HCT116 (cell line): ENCODE data around the gene CTCF. TPM values are rescaled to one million over a fixed set of nuclear protein-coding genes. Genes with fewer than 3 reads are reported as not detected.

Source experiments
- ATAC-seq: fragments of 200-7000 bp; cut with Tn5 transposase; 2 replicates; pipeline ENCODE4 v1.9.1; 2020; ENCODE audit warnings: mild to moderate bottlenecking, moderate library complexity
- BruUV-seq: library from RNA; stranded (reverse); fragments of 400-500 nt; replicated peaks from 2 replicates; lab custom pipeline; 2021; lab: Mats Ljungman, UMichigan
- CTCF ChIA-PET: fragments of 300-600 bp; sonication (Branson Sonifier 250); formaldehyde crosslinking; loops from one replicate; lab custom pipeline; 2021; ENCODE audit warnings: antibody characterized with exemption; lab: Charles Lee
- POLR2A ChIA-PET: fragments of 300-600, 350-600 bp; sonication (Branson Sonifier 250); formaldehyde crosslinking; loops from one replicate; lab custom pipeline; 2021; ENCODE audit warnings: antibody characterized with exemption; lab: Charles Lee
- RAD21 ChIA-PET, 2 experiments: fragments of 300-600 bp; sonication (Branson Sonifier 250); formaldehyde crosslinking; loops; one replicate each; lab custom pipeline; 2023; ENCODE audit warnings: low total read pairs in 2 of 2; ENCODE audit not compliant: uncharacterized antibody in 2 of 2, unreplicated experiment in 2 of 2, low non-redundant PET in 1 of 2; lab: Charles Lee
- DNase-seq: peaks from one replicate; pipeline ENCODE4 v3.0.0-alpha.2; 2010; ENCODE audit warnings: low read depth, low spot score
- H2AFZ ChIP-seq: fragments of 200-600 bp; shearing (Covaris generic), sonication (generic); 2 replicates; pipeline ENCODE4 v1.6.1; 2017; ENCODE audit warnings: low read depth, mixed run types, mixed read lengths, antibody characterized with exemption, low read length; ENCODE audit not compliant: poor library complexity, severe bottlenecking
- H3K27ac ChIP-seq: 2 replicates; pipeline ENCODE4 v1.5.1; 2012; ENCODE audit warnings: low read depth, low read length
- H3K27me3 ChIP-seq: fragments of 200-600 bp; sonication (generic); 2 replicates; pipeline ENCODE4 v1.6.1; 2016; ENCODE audit warnings: mixed run types, low read length, mixed read lengths; ENCODE audit not compliant: insufficient read depth
- H3K36me3 ChIP-seq, 2 experiments: fragments of 200-500 bp in 1 of 2; fragments of 200-600 bp in 1 of 2; sonication (Bioruptor generic) in 1 of 2; sonication (generic) in 1 of 2; 2 replicates each; pipeline versions ENCODE4 v1.5.1 to v1.6.1; 2014 to 2016; ENCODE audit warnings: low read length in 2 of 2, inconsistent platforms in 1 of 2, mixed read lengths in 1 of 2, mixed run types in 1 of 2; ENCODE audit not compliant: insufficient read depth in 2 of 2, control insufficient read depth in 1 of 2
- H3K4me1 ChIP-seq, 2 experiments: fragments of 200-600 bp in 1 of 2; sonication (generic) in 1 of 2; 2 replicates each; pipeline versions ENCODE4 v1.5.1 to v1.6.1; 2012 to 2017; ENCODE audit warnings: low read length in 2 of 2, inconsistent platforms in 1 of 2, mild to moderate bottlenecking in 1 of 2, mixed read lengths in 1 of 2, mixed run types in 1 of 2, moderate library complexity in 1 of 2; ENCODE audit not compliant: insufficient read depth in 2 of 2, control insufficient read depth in 1 of 2
- H3K4me2 ChIP-seq: fragments of 200-600 bp; sonication (generic); 2 replicates; pipeline ENCODE4 v1.6.1; 2017; ENCODE audit warnings: mixed run types, low read length, mixed read lengths
- H3K4me3 ChIP-seq, 2 experiments: fragments of 200-600 bp in 1 of 2; sonication (generic) in 1 of 2; replicated peaks in 1 of 2; 2 replicates each; pipeline ENCODE4 v1.5.1; 2011 to 2016; ENCODE audit warnings: low read length in 2 of 2, control low read depth in 1 of 2, low read depth in 1 of 2, mild to moderate bottlenecking in 1 of 2, mixed read lengths in 1 of 2, mixed run types in 1 of 2
- H3K79me2 ChIP-seq: fragments of 200-600 bp; sonication (generic); 2 replicates; pipeline ENCODE4 v1.6.1; 2017; ENCODE audit warnings: mild to moderate bottlenecking, mixed run types, low read length, moderate library complexity, mixed read lengths; ENCODE audit not compliant: insufficient read depth
- H3K9ac ChIP-seq: fragments of 200-600 bp; sonication (generic); 2 replicates; pipeline ENCODE4 v1.6.1; 2016; ENCODE audit warnings: low read length, mixed read lengths
- H3K9me2 ChIP-seq: fragments of 200-600 bp; sonication (generic), shearing (Covaris generic); 2 replicates; pipeline ENCODE4 v1.6.1; 2017; ENCODE audit warnings: mixed run types, mild to moderate bottlenecking, moderate library complexity; ENCODE audit not compliant: insufficient read depth
- H3K9me3 ChIP-seq, 2 experiments: fragments of 200-500 bp in 1 of 2; fragments of 200-600 bp in 1 of 2; sonication (Bioruptor generic) in 1 of 2; sonication (generic) in 1 of 2; 2 replicates each; pipeline ENCODE4 v1.6.1; 2014 to 2017; ENCODE audit warnings: low read length in 2 of 2, mixed read lengths in 2 of 2, inconsistent platforms in 1 of 2, low read depth in 1 of 2, mild to moderate bottlenecking in 1 of 2, mixed run types in 1 of 2, moderate library complexity in 1 of 2; ENCODE audit not compliant: control insufficient read depth in 1 of 2, insufficient read depth in 1 of 2
- H4K20me1 ChIP-seq: fragments of 200-600 bp; sonication (generic), shearing (Covaris generic); 2 replicates; pipeline ENCODE4 v1.6.1; 2017; ENCODE audit warnings: mixed run types, mild to moderate bottlenecking, moderate library complexity; ENCODE audit not compliant: insufficient read depth
- ATF3 ChIP-seq: IDR thresholded peaks from 2 replicates; pipeline ENCODE4 v1.6.1; 2012
- EGR1 ChIP-seq: IDR thresholded peaks from 2 replicates; pipeline ENCODE4 v1.6.1; 2012; ENCODE audit warnings: low read depth
- ELF1 ChIP-seq: IDR thresholded peaks from 2 replicates; pipeline ENCODE4 v1.6.1; 2012; ENCODE audit warnings: low read depth, borderline replicate concordance
- EZH2phosphoT487 ChIP-seq: fragments of 200-600 bp; IDR thresholded peaks from 2 replicates; pipeline ENCODE4 v1.6.1; 2018; ENCODE audit warnings: antibody characterized with exemption, borderline replicate concordance
- FOSL1 ChIP-seq: IDR thresholded peaks from 2 replicates; pipeline ENCODE4 v1.6.1; 2012; ENCODE audit warnings: low read depth
- JUND ChIP-seq: IDR thresholded peaks from 2 replicates; pipeline ENCODE4 v1.6.1; 2012
- MAX ChIP-seq: IDR thresholded peaks from 2 replicates; pipeline ENCODE4 v1.6.1; 2012
- POLR2AphosphoS5 ChIP-seq: IDR thresholded peaks from 2 replicates; pipeline ENCODE4 v1.6.1; 2011; ENCODE audit warnings: mild to moderate bottlenecking, low read depth, low read length, moderate library complexity
- SIN3A ChIP-seq: IDR thresholded peaks from 2 replicates; pipeline ENCODE4 v1.6.1; 2012; ENCODE audit warnings: low read depth
- ZNF274 ChIP-seq: fragments of 200-500 bp; sonication (Bioruptor generic); IDR thresholded peaks from 2 replicates; pipeline ENCODE4 v1.6.1; 2014; ENCODE audit warnings: mild to moderate bottlenecking, low read depth, low read length, inconsistent platforms
- intact Hi-C: fragments of 100-400 bp; cut with micrococcal nuclease; formaldehyde crosslinking; loops from 2 replicates; pipeline ENCODE4 v1.10.0; 2022
- total RNA-seq: library from RNA; stranded (reverse); gene quantifications from one replicate; pipeline ENCODE4 v1.2.1, GENCODE V29; 2021; ENCODE audit not compliant: unreplicated experiment
- TF ChIP-seq, protein P1 (sequence below), 3 experiments: fragments of 200-600 bp in 1 of 3; sonication (generic) in 1 of 3; IDR thresholded peaks in 2 of 3; conservative IDR thresholded peaks in 1 of 3; 2 replicates each; pipeline ENCODE4 v1.5.1; 2012 to 2017; ENCODE audit warnings: low read depth in 2 of 3, low read length in 2 of 3, antibody characterized with exemption in 1 of 3, borderline replicate concordance in 1 of 3, control low read depth in 1 of 3, mild to moderate bottlenecking in 1 of 3, mixed read lengths in 1 of 3, mixed run types in 1 of 3, moderate library complexity in 1 of 3; ENCODE audit not compliant: insufficient read depth in 1 of 3
- TF ChIP-seq, protein P2 (sequence below): IDR thresholded peaks from 2 replicates; pipeline ENCODE4 v1.6.1; 2011; ENCODE audit warnings: mild to moderate bottlenecking, low read length, moderate library complexity; ENCODE audit not compliant: insufficient replicate concordance; ENCODE audit errors: extremely low read depth

The CTCF gene
- total RNA-seq, 1 experiment from 2014 or later, result 48.3 TPM

GRCh38 chr16:67537270-67537635, 25.1 kb upstream of the CTCF start:
- H3K9ac ChIP-seq, result no peak overlapping the region
- RAD21 ChIA-PET, result no interaction called here
- H3K79me2 ChIP-seq, result peaks cover 19% of the 10 kb centered on the region; the same call in 1 of the 2 replicates
- no peak overlapping the region for H3K4me2 ChIP-seq
- intact Hi-C loops, result no loop called here
- H3K27me3 ChIP-seq, result no peaks in the 10 kb centered on the region
- peaks cover 4 to 21% of the 10 kb centered on the region in 2 experiments for H3K36me3 ChIP-seq
- peaks cover 0 to 11% of the 10 kb centered on the region in 2 experiments; a peak in 1 of 4 replicates for H3K4me1 ChIP-seq
- H3K4me3 ChIP-seq, result no peak overlapping the region
- CTCF ChIA-PET, result no interaction called here
- ATAC-seq (no peak), DNase-seq (no peak)
- no peaks in the 10 kb centered on the region for H3K9me2 ChIP-seq
- H2AFZ ChIP-seq, result no peak overlapping the region
- BruUV-seq, result no TSS peak
- H4K20me1 ChIP-seq, result no peaks in the 10 kb centered on the region
- POLR2A ChIA-PET, result interaction anchor here (0.6 kb wide), 1 partner anchor 102 kb away, joined by 3 read pairs; no protein-coding TSS in a partner anchor
- TF ChIP-seq EGR1, result no peak
- no peak for TF ChIP-seq POLR2AphosphoS5
- TF ChIP-seq ELF1, result no peak
- TF ChIP-seq, protein P1, sequence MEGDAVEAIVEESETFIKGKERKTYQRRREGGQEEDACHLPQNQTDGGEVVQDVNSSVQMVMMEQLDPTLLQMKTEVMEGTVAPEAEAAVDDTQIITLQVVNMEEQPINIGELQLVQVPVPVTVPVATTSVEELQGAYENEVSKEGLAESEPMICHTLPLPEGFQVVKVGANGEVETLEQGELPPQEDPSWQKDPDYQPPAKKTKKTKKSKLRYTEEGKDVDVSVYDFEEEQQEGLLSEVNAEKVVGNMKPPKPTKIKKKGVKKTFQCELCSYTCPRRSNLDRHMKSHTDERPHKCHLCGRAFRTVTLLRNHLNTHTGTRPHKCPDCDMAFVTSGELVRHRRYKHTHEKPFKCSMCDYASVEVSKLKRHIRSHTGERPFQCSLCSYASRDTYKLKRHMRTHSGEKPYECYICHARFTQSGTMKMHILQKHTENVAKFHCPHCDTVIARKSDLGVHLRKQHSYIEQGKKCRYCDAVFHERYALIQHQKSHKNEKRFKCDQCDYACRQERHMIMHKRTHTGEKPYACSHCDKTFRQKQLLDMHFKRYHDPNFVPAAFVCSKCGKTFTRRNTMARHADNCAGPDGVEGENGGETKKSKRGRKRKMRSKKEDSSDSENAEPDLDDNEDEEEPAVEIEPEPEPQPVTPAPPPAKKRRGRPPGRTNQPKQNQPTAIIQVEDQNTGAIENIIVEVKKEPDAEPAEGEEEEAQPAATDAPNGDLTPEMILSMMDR (IDR thresholded peaks at IDR 0.05 in 2 of 3, conservative IDR thresholded peaks at IDR 0.05 in 1 of 3; ENCODE audit: borderline replicate concordance in 1 of 3, insufficient read depth in 1 of 3, low read depth in 2 of 3, low read length in 2 of 3), result no peak
- no peak for TF ChIP-seq ZNF274
- no peak for TF ChIP-seq SIN3A
- TF ChIP-seq, protein P2, sequence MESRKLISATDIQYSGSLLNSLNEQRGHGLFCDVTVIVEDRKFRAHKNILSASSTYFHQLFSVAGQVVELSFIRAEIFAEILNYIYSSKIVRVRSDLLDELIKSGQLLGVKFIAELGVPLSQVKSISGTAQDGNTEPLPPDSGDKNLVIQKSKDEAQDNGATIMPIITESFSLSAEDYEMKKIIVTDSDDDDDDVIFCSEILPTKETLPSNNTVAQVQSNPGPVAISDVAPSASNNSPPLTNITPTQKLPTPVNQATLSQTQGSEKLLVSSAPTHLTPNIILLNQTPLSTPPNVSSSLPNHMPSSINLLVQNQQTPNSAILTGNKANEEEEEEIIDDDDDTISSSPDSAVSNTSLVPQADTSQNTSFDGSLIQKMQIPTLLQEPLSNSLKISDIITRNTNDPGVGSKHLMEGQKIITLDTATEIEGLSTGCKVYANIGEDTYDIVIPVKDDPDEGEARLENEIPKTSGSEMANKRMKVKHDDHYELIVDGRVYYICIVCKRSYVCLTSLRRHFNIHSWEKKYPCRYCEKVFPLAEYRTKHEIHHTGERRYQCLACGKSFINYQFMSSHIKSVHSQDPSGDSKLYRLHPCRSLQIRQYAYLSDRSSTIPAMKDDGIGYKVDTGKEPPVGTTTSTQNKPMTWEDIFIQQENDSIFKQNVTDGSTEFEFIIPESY, result no peak
- TF ChIP-seq FOSL1, result no peak
- TF ChIP-seq ATF3, result no peak
- no peak for TF ChIP-seq EZH2phosphoT487
- TF ChIP-seq JUND, result no peak
- TF ChIP-seq MAX, result no peak
- no peaks in the 10 kb centered on the region for H3K9me3 ChIP-seq
- no peak overlapping the region for H3K27ac ChIP-seq
